PC-3 (cell line): ENCODE data around the gene ARHGEF18.

ENCODE experiments used
- EZH2 ChIP-seq: fragments of 300-600 bp; sonication (generic); IDR thresholded peaks from one replicate; pipeline ENCODE4 v1.6.1; 2017; ENCODE audit warnings: antibody characterized with exemption, mild to moderate bottlenecking, low read length; ENCODE audit not compliant: unreplicated experiment
- EZH2phosphoT487 ChIP-seq: fragments of 300-600 bp; sonication (generic); IDR thresholded peaks from 2 replicates; pipeline ENCODE4 v1.6.1; 2018; ENCODE audit warnings: mild to moderate bottlenecking, antibody characterized with exemption, low read length, borderline replicate concordance
- TF ChIP-seq, protein P1 (sequence below): fragments of 300-600 bp; sonication (generic); conservative IDR thresholded peaks from 2 replicates; pipeline ENCODE4 v1.5.1; 2017; ENCODE audit warnings: antibody characterized with exemption, low read depth, mild to moderate bottlenecking, low read length

- TF ChIP-seq EZH2 (no peak), EZH2phosphoT487 (no peak)
- TF ChIP-seq, protein P1, sequence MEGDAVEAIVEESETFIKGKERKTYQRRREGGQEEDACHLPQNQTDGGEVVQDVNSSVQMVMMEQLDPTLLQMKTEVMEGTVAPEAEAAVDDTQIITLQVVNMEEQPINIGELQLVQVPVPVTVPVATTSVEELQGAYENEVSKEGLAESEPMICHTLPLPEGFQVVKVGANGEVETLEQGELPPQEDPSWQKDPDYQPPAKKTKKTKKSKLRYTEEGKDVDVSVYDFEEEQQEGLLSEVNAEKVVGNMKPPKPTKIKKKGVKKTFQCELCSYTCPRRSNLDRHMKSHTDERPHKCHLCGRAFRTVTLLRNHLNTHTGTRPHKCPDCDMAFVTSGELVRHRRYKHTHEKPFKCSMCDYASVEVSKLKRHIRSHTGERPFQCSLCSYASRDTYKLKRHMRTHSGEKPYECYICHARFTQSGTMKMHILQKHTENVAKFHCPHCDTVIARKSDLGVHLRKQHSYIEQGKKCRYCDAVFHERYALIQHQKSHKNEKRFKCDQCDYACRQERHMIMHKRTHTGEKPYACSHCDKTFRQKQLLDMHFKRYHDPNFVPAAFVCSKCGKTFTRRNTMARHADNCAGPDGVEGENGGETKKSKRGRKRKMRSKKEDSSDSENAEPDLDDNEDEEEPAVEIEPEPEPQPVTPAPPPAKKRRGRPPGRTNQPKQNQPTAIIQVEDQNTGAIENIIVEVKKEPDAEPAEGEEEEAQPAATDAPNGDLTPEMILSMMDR = no peak
Measured at GRCh38 chr19:7327802-7328201, 20.9 kb upstream of the ARHGEF18 start.
